ENCODE data around the gene TCF21.

- TF ChIP-seq, protein P1, sequence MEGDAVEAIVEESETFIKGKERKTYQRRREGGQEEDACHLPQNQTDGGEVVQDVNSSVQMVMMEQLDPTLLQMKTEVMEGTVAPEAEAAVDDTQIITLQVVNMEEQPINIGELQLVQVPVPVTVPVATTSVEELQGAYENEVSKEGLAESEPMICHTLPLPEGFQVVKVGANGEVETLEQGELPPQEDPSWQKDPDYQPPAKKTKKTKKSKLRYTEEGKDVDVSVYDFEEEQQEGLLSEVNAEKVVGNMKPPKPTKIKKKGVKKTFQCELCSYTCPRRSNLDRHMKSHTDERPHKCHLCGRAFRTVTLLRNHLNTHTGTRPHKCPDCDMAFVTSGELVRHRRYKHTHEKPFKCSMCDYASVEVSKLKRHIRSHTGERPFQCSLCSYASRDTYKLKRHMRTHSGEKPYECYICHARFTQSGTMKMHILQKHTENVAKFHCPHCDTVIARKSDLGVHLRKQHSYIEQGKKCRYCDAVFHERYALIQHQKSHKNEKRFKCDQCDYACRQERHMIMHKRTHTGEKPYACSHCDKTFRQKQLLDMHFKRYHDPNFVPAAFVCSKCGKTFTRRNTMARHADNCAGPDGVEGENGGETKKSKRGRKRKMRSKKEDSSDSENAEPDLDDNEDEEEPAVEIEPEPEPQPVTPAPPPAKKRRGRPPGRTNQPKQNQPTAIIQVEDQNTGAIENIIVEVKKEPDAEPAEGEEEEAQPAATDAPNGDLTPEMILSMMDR (conservative IDR thresholded peaks at IDR 0.05; ENCODE audit: low read depth, low read length) = no peak
- TF ChIP-seq CEBPB (IDR thresholded peaks at IDR 0.05; ENCODE audit: low read depth, low read length) (no peak), RAD21 (IDR thresholded peaks at IDR 0.05; ENCODE audit: low read length) (no peak), POLR2A (IDR thresholded peaks at IDR 0.05; ENCODE audit: low read depth, low read length) (no peak), MXI1 (IDR thresholded peaks at IDR 0.05; ENCODE audit: borderline replicate concordance, low read depth, low read length) (no peak), CHD1 (IDR thresholded peaks at IDR 0.05; ENCODE audit: low read depth, low read length) (no peak), RFX5 (IDR thresholded peaks at IDR 0.05; ENCODE audit: low read depth, low read length) (no peak)
- TF ChIP-seq, protein P2, sequence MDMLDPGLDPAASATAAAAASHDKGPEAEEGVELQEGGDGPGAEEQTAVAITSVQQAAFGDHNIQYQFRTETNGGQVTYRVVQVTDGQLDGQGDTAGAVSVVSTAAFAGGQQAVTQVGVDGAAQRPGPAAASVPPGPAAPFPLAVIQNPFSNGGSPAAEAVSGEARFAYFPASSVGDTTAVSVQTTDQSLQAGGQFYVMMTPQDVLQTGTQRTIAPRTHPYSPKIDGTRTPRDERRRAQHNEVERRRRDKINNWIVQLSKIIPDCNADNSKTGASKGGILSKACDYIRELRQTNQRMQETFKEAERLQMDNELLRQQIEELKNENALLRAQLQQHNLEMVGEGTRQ (IDR thresholded peaks at IDR 0.05; ENCODE audit: low read depth, low read length) = no peak
Measured at GRCh38 chr6:133892813-133893691, 4.1 kb downstream of the TCF21 start.

Measured in IMR-90 (cell line).